GM19397 (cell line): ENCODE results near the gene NUDT1.

Source experiments
- ATAC-seq: cut with Tn5 transposase; IDR thresholded peaks from one replicate; pipeline ENCODE4 v1.9.1; 2021; ENCODE audit warnings: mild to moderate bottlenecking, moderate library complexity; ENCODE audit not compliant: unreplicated experiment

Gene NUDT1

GRCh38 chr7:2241580-2242540 is at the start of gene NUDT1, which contains the start of gene MRM2:
Gene NUDT1, plus strand, starts transcription at chr7:2242226. Its CDS starts 2,349 bp downstream, at chr7:2244575.
Gene MRM2, minus strand, starts transcription at chr7:2242205. Its CDS starts 36 bp downstream, at chr7:2242169.
- peak; percentile 69 for ATAC-seq

- ATAC-seq = no peak
Measured at GRCh38 chr7:2192831-2193534, 49.0 kb upstream of the NUDT1 start.

GRCh38 chr7:2193575-2194305 is 48.3 kb upstream of the NUDT1 start:
- ATAC-seq = no peak

GRCh38 chr7:2195400-2196246 is 46.4 kb upstream of the NUDT1 start:
- no peak for ATAC-seq

- ATAC-seq = no peak
Measured at GRCh38 chr7:2196381-2197378, 45.3 kb upstream of the NUDT1 start.

- no peak for ATAC-seq
Measured at GRCh38 chr7:2197436-2198155, 44.4 kb upstream of the NUDT1 start.

GRCh38 chr7:2198206-2198605 is 43.8 kb upstream of the NUDT1 start:
- ATAC-seq = no peak

- no peak for ATAC-seq
Measured at GRCh38 chr7:2198760-2199159, 43.3 kb upstream of the NUDT1 start.

GRCh38 chr7:2199528-2199927 is 42.5 kb upstream of the NUDT1 start:
- ATAC-seq = no peak

- ATAC-seq = no peak
Measured at GRCh38 chr7:2199956-2200583, 42.0 kb upstream of the NUDT1 start.

- no peak for ATAC-seq
Measured at GRCh38 chr7:2200584-2200980, 41.4 kb upstream of the NUDT1 start.

GRCh38 chr7:2201128-2201527 is 40.9 kb upstream of the NUDT1 start:
- ATAC-seq = no peak

- ATAC-seq = no peak
Measured at GRCh38 chr7:2201686-2202360, 40.2 kb upstream of the NUDT1 start.

GRCh38 chr7:2202361-2202761 is 39.7 kb upstream of the NUDT1 start:
- no peak for ATAC-seq

- no peak for ATAC-seq
Measured at GRCh38 chr7:2202901-2203765, 38.9 kb upstream of the NUDT1 start.

GRCh38 chr7:2203766-2204300 is 38.2 kb upstream of the NUDT1 start:
- no peak for ATAC-seq
